ENCODE data around the gene PTPRN2. TPM values are rescaled to one million over a fixed set of nuclear protein-coding genes. Genes with fewer than 3 reads are reported as not detected.

PTPRN2 gene
- total RNA-seq, 2 experiments from 2014 or later: 0.70 TPM; not detected in 1

GRCh38 chr7:158494643-158495042 lies 93.0 kb downstream of the PTPRN2 start:
- ChIA-PET CTCF (ENCODE audit: unreplicated experiment) (no interaction called here), POLR2A (no interaction called here)
- Histone ChIP-seq H3K27ac (ENCODE audit: low read depth, low read length, poor library complexity, severe bottlenecking) (no peak overlapping the region), H3K9me2 (ENCODE audit: insufficient read depth, low read length) (no peaks in the 10 kb centered on the region), H3K4me2 (ENCODE audit: low read length) (no peak overlapping the region), H4K20me1 (ENCODE audit: insufficient read depth, low read length) (no peaks in the 10 kb centered on the region), H3K9me3 (ENCODE audit: low read length) (no peaks in the 10 kb centered on the region), H3K36me3 (ENCODE audit: insufficient read depth, low read length) (no peaks in the 10 kb centered on the region), H3K79me2 (ENCODE audit: insufficient read depth, low read depth, low read length) (no peaks in the 10 kb centered on the region), H3K4me3 (ENCODE audit: low read depth, low read length, poor library complexity, severe bottlenecking) (no peak overlapping the region), H3K4me1 (ENCODE audit: insufficient read depth, low read length, poor library complexity, severe bottlenecking) (no peaks in the 10 kb centered on the region), H2AFZ (ENCODE audit: low read length) (peak overlapping the region; percentile 60; the same call in 1 of the 2 replicates)
- intact Hi-C loops (cut with micrococcal nuclease; ENCODE audit: unreplicated experiment): no loop called here
- no peak for TF ChIP-seq EZH2phosphoT487 (IDR thresholded peaks at IDR 0.05; ENCODE audit: borderline replicate concordance, low read depth, low read length)
- no peak for TF ChIP-seq CTCF (conservative IDR thresholded peaks at IDR 0.05; ENCODE audit: low read length)
- no peak for DNase-seq (ENCODE audit: low spot score)
- no TSS peak for BruUV-seq (replicated peaks)

GRCh38 chr7:158494162-158494586 lies 93.4 kb downstream of the PTPRN2 start:
- Histone ChIP-seq H4K20me1 (ENCODE audit: insufficient read depth, low read length) (no peaks in the 10 kb centered on the region), H3K4me1 (ENCODE audit: insufficient read depth, low read length, poor library complexity, severe bottlenecking) (no peaks in the 10 kb centered on the region), H3K4me2 (ENCODE audit: low read length) (no peak overlapping the region; the same call in 1 of the 2 replicates), H3K9me2 (ENCODE audit: insufficient read depth, low read length) (no peaks in the 10 kb centered on the region), H2AFZ (ENCODE audit: low read length) (peak overlapping the region; percentile 60; the same call in 1 of the 2 replicates), H3K79me2 (ENCODE audit: insufficient read depth, low read depth, low read length) (no peaks in the 10 kb centered on the region), H3K36me3 (ENCODE audit: insufficient read depth, low read length) (no peaks in the 10 kb centered on the region), H3K9me3 (ENCODE audit: low read length) (no peaks in the 10 kb centered on the region), H3K4me3 (ENCODE audit: low read depth, low read length, poor library complexity, severe bottlenecking) (no peak overlapping the region), H3K27ac (ENCODE audit: low read depth, low read length, poor library complexity, severe bottlenecking) (no peak overlapping the region)
- intact Hi-C loops (cut with micrococcal nuclease; ENCODE audit: unreplicated experiment): no loop called here
- peak; percentile 50 for DNase-seq (ENCODE audit: low spot score)
- POLR2A ChIA-PET: no interaction called here
- TF ChIP-seq CTCF (conservative IDR thresholded peaks at IDR 0.05; ENCODE audit: low read length) (peak; percentile 70), EZH2phosphoT487 (IDR thresholded peaks at IDR 0.05; ENCODE audit: borderline replicate concordance, low read depth, low read length) (no peak)
- CTCF ChIA-PET (ENCODE audit: unreplicated experiment): no interaction called here
- BruUV-seq (replicated peaks): no TSS peak

- Histone ChIP-seq H3K27ac (ENCODE audit: low read depth, low read length, poor library complexity, severe bottlenecking) (no peak overlapping the region), H4K20me1 (ENCODE audit: insufficient read depth, low read length) (no peaks in the 10 kb centered on the region), H3K4me1 (ENCODE audit: insufficient read depth, low read length, poor library complexity, severe bottlenecking) (no peaks in the 10 kb centered on the region), H3K9me2 (ENCODE audit: insufficient read depth, low read length) (no peaks in the 10 kb centered on the region), H3K79me2 (ENCODE audit: insufficient read depth, low read depth, low read length) (no peaks in the 10 kb centered on the region), H2AFZ (ENCODE audit: low read length) (no peak overlapping the region), H3K4me3 (ENCODE audit: low read depth, low read length, poor library complexity, severe bottlenecking) (no peak overlapping the region), H3K36me3 (ENCODE audit: insufficient read depth, low read length) (no peaks in the 10 kb centered on the region), H3K9me3 (ENCODE audit: low read length) (no peaks in the 10 kb centered on the region), H3K4me2 (ENCODE audit: low read length) (no peak overlapping the region)
- DNase-seq (ENCODE audit: low spot score): no peak
- BruUV-seq (replicated peaks): no TSS peak
- ChIA-PET POLR2A (no interaction called here), CTCF (ENCODE audit: unreplicated experiment) (no interaction called here)
- TF ChIP-seq CTCF (conservative IDR thresholded peaks at IDR 0.05; ENCODE audit: low read length): no peak
- no peak for TF ChIP-seq EZH2phosphoT487 (IDR thresholded peaks at IDR 0.05; ENCODE audit: borderline replicate concordance, low read depth, low read length)
- intact Hi-C loops (cut with micrococcal nuclease; ENCODE audit: unreplicated experiment): no loop called here
Observed at GRCh38 chr7:158492367-158492764, 95.3 kb downstream of the PTPRN2 start.

Measured in OCI-LY7 (cell line).